EH (cell line): ENCODE measurements around the gene TOGARAM1.

Source experiments
- DNase-seq: peaks from one replicate; pipeline ENCODE4 v3.0.0-alpha.2; 2015; ENCODE audit warnings: low read depth

TOGARAM1 gene

GRCh38 chr14:44962334-44963043 is 499 bp downstream of the TOGARAM1 start:
- DNase-seq: peak; percentile 53

- DNase-seq: no peak
Observed at GRCh38 chr14:44963044-44963528, 1.1 kb downstream of the TOGARAM1 start.

GRCh38 chr14:44963775-44964380 is 1.9 kb downstream of the TOGARAM1 start:
- peak; percentile 25 for DNase-seq

- DNase-seq: no peak
Observed at GRCh38 chr14:44966601-44967336, 4.8 kb downstream of the TOGARAM1 start.

GRCh38 chr14:44968714-44969113 is 6.7 kb downstream of the TOGARAM1 start:
- no peak for DNase-seq

GRCh38 chr14:44970907-44971306 is 8.9 kb downstream of the TOGARAM1 start:
- DNase-seq: no peak

GRCh38 chr14:44971459-44971858 is 9.5 kb downstream of the TOGARAM1 start:
- no peak for DNase-seq

GRCh38 chr14:44979273-44979672 is 17.3 kb downstream of the TOGARAM1 start:
- no peak for DNase-seq

- DNase-seq: peak; percentile 34
Observed at GRCh38 chr14:44979740-44980356, 17.9 kb downstream of the TOGARAM1 start.

GRCh38 chr14:44981198-44981597 is 19.2 kb downstream of the TOGARAM1 start:
- DNase-seq: no peak

- DNase-seq: no peak
Observed at GRCh38 chr14:44982594-44982993, 20.6 kb downstream of the TOGARAM1 start.

GRCh38 chr14:44988694-44989093 is 26.7 kb downstream of the TOGARAM1 start:
- DNase-seq: no peak

GRCh38 chr14:44989497-44990440 is 27.8 kb downstream of the TOGARAM1 start:
- no peak for DNase-seq

- no peak for DNase-seq
Observed at GRCh38 chr14:44990533-44990932, 28.5 kb downstream of the TOGARAM1 start.

GRCh38 chr14:44995196-44995595 is 33.2 kb downstream of the TOGARAM1 start:
- DNase-seq: no peak

- peak; percentile 4 for DNase-seq
Observed at GRCh38 chr14:44995770-44996294, 33.8 kb downstream of the TOGARAM1 start.

GRCh38 chr14:45003924-45004323 is 41.9 kb downstream of the TOGARAM1 start:
- no peak for DNase-seq

GRCh38 chr14:45015133-45015532 is 53.1 kb downstream of the TOGARAM1 start:
- no peak for DNase-seq

- DNase-seq: no peak
Observed at GRCh38 chr14:45028107-45028626, 66.2 kb downstream of the TOGARAM1 start.

- no peak for DNase-seq
Observed at GRCh38 chr14:45034730-45035129, 72.7 kb downstream of the TOGARAM1 start.

- DNase-seq: no peak
Observed at GRCh38 chr14:45038256-45038655, 76.3 kb downstream of the TOGARAM1 start.
